Upper lobe of left lung (tissue), 4 donors: ENCODE results near the gene FKBP1A.

Experiments used
- POLR2A ChIP-seq, 4 donors: fragments of 450-650 bp; IDR thresholded peaks; one replicate each; pipeline ENCODE4 v1.5.1; 2016 to 2017; ENCODE audit warnings: antibody characterized with exemption in 4 of 4, mild to moderate bottlenecking in 2 of 4
- TF ChIP-seq, protein P1 (sequence below), 6 experiments: fragments of 450-650 bp in 4 of 6; fragments of 200-600 bp in 2 of 6; sonication (generic) in 2 of 6; IDR thresholded peaks; one replicate each; pipeline ENCODE4 v1.5.1; 2016 to 2019; ENCODE audit warnings: antibody characterized with exemption in 6 of 6

GRCh38 chr20:1376007-1376406, 16.8 kb downstream of the FKBP1A start:
- TF ChIP-seq, protein P1, sequence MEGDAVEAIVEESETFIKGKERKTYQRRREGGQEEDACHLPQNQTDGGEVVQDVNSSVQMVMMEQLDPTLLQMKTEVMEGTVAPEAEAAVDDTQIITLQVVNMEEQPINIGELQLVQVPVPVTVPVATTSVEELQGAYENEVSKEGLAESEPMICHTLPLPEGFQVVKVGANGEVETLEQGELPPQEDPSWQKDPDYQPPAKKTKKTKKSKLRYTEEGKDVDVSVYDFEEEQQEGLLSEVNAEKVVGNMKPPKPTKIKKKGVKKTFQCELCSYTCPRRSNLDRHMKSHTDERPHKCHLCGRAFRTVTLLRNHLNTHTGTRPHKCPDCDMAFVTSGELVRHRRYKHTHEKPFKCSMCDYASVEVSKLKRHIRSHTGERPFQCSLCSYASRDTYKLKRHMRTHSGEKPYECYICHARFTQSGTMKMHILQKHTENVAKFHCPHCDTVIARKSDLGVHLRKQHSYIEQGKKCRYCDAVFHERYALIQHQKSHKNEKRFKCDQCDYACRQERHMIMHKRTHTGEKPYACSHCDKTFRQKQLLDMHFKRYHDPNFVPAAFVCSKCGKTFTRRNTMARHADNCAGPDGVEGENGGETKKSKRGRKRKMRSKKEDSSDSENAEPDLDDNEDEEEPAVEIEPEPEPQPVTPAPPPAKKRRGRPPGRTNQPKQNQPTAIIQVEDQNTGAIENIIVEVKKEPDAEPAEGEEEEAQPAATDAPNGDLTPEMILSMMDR (IDR thresholded peaks at IDR 0.05) = no peak
- TF ChIP-seq POLR2A (IDR thresholded peaks at IDR 0.05) = no peak
